IPS-15b (cell line): ENCODE measurements around the gene ARHGAP25.

Source experiments
- H3K27me3 ChIP-seq: one replicate; pipeline ENCODE4 v1.6.1; 2013; ENCODE audit warnings: low read length; ENCODE audit not compliant: control insufficient read depth, insufficient read depth
- H3K36me3 ChIP-seq: one replicate; pipeline ENCODE4 v1.6.1; 2013; ENCODE audit warnings: low read length; ENCODE audit not compliant: control insufficient read depth, insufficient read depth
- H3K4me1 ChIP-seq: one replicate; pipeline ENCODE4 v1.6.1; 2013; ENCODE audit warnings: mild to moderate bottlenecking, low read length; ENCODE audit not compliant: control insufficient read depth, insufficient read depth
- H3K4me3 ChIP-seq: one replicate; pipeline ENCODE4 v1.5.1; 2013; ENCODE audit warnings: low read depth, low read length
- H3K9ac ChIP-seq: one replicate; pipeline ENCODE4 v1.6.1; 2013; ENCODE audit warnings: low read depth, mild to moderate bottlenecking, low read length
- H3K9me3 ChIP-seq: one replicate; pipeline ENCODE4 v1.6.1; 2013; ENCODE audit warnings: mild to moderate bottlenecking, low read length; ENCODE audit not compliant: control insufficient read depth, insufficient read depth

Gene ARHGAP25, protein sequence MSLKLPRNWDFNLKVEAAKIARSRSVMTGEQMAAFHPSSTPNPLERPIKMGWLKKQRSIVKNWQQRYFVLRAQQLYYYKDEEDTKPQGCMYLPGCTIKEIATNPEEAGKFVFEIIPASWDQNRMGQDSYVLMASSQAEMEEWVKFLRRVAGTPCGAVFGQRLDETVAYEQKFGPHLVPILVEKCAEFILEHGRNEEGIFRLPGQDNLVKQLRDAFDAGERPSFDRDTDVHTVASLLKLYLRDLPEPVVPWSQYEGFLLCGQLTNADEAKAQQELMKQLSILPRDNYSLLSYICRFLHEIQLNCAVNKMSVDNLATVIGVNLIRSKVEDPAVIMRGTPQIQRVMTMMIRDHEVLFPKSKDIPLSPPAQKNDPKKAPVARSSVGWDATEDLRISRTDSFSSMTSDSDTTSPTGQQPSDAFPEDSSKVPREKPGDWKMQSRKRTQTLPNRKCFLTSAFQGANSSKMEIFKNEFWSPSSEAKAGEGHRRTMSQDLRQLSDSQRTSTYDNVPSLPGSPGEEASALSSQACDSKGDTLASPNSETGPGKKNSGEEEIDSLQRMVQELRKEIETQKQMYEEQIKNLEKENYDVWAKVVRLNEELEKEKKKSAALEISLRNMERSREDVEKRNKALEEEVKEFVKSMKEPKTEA

DNA sequence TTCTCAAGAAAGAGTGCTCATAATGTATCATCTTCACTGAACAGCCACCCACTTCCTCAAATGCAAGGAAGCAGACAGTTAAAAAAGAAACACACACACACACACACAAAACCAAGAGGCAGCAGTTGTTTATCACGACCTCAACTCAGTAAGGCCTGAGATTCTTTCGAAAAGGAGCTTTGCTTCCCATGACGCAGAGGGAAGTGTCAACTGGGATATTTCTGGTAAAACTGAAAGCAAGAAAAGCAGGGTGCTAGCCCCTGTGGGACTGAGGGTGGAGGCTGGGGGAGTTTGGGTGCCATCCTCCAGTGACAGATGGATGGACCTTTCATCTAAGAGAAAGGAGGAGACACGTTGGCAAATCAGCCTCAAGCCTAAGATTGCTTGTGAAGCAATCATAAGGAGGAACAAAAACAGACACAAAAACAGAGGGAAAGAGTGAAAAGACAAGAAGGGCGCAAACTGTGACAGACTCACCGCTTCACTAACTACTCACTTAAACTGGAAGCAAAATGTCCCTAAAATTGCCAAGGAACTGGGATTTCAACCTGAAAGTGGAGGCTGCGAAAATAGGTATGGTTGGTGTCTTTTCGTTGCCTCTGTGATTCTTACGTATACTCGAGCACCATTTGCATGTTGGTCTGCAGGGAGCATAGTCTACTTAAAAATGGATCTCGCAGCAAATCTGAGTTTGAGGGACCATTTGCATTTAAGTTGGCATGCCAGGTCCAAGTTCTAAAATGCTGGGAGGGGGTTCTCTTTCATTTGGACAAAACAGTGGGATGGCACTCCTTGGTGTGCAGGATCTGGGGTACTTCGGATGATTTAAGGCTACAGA, at the start of gene ARHGAP25:
ARHGAP25 (plus strand) TSS at position 124 of the 838 bp plus-strand sequence; CDS start at position 513, 389 bp downstream.
- Histone ChIP-seq H3K4me1 (no peaks in the 10 kb centered on the region), H3K27me3 (no peaks in the 10 kb centered on the region), H3K9ac (peak within 1 kb of the TSS; percentile 17), H3K4me3 (no peak within 1 kb of the TSS), H3K9me3 (no peaks in the 10 kb centered on the region), H3K36me3 (no peaks in the 10 kb centered on the region)

DNA sequence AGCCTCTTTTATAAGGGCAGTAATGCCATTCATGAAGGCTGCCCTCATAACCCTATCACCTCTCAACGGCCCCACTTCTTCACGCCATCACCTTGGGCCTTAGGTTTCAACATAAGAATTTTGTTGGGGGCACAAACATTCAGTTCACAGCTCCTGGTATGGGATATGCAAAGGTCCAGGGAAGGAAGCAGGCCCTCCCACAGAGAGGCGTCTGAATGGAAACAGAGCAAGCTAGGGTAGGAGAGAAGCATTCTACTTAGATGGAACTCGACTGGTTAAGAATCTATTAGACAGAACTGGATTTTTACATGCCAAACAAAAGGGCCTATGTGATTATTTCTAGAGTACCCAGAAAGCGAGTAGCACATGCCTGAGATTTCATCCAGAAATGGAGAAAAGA, 48.4 kb upstream of the ARHGAP25 start:
- Histone ChIP-seq H3K27me3 (no peaks in the 10 kb centered on the region), H3K4me1 (peaks cover 14% of the 10 kb centered on the region), H3K9me3 (no peaks in the 10 kb centered on the region), H3K9ac (no peak overlapping the region), H3K36me3 (no peaks in the 10 kb centered on the region), H3K4me3 (no peak overlapping the region)

DNA sequence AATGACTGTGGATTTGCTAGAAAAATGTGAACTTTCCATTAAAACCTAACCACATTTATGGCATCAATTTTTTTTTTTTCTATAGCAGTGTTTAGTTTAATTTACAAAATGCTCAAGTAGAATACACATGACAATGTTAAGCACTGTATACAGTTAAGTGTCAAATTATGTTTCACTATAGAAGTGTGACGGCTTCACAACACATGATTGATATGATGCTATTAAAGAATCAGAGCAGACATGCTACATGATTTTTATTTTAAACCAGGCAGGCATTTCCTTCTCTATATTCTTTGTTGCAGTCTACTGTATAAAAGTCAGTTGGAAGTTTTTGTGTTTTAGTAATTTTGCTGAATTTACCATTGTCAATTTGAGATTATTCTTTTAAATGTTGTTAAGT, 47.6 kb upstream of the ARHGAP25 start:
- no peak overlapping the region for H3K4me3 ChIP-seq
- no peaks in the 10 kb centered on the region for H3K9me3 ChIP-seq
- no peak overlapping the region for H3K9ac ChIP-seq
- peaks cover 14% of the 10 kb centered on the region for H3K4me1 ChIP-seq
- no peaks in the 10 kb centered on the region for H3K27me3 ChIP-seq
- no peaks in the 10 kb centered on the region for H3K36me3 ChIP-seq

DNA sequence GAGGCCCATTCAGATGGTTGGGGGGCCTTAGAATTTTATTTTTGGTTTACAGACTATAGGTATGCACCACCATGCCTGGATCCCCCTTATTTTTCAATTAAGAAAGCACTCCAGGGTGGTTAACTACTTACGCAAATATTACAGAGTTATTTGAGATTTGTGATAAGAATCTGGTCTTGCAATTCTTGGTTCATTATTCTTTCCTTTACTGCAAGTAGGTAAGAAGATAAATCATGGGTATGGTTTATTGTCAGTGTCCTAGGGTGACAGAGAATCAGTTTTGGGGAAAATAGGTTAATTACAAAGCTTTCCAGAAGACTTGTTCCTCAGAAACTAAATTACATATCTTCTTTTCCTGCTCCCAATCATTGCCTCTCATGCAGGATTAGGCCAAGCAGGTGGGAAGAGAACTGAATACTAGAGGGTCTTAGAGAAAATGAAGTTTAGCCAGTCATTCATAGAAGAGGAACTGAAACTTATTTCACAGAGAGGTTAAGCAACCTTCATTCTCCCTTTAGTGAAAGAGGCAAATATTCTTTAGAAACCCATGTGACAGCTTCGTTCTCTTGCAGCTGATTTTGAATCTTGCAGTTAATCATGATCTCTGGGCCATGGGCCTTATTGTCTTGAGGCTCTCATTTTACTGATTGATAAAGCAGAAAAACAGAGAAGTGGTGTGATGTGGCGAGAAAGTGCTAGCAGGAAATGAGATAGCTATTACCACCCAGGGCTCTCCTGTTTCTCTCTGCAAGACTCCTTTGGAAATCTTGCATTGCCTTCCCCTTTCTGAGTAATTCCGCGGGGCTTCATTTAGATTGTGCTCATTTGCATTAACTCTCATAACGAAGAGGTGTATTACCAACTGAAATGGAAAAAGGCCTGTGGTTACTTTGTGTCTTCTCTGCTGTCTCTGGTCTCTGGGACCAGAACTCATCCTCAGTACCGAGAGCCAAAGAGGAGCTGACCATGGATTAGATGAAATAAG, 44.8 kb upstream of the ARHGAP25 start:
- no peak overlapping the region for H3K9ac ChIP-seq
- H3K4me3 ChIP-seq: no peak overlapping the region
- H3K9me3 ChIP-seq: no peaks in the 10 kb centered on the region
- no peaks in the 10 kb centered on the region for H3K36me3 ChIP-seq
- no peaks in the 10 kb centered on the region for H3K27me3 ChIP-seq
- H3K4me1 ChIP-seq: peaks cover 14% of the 10 kb centered on the region

DNA sequence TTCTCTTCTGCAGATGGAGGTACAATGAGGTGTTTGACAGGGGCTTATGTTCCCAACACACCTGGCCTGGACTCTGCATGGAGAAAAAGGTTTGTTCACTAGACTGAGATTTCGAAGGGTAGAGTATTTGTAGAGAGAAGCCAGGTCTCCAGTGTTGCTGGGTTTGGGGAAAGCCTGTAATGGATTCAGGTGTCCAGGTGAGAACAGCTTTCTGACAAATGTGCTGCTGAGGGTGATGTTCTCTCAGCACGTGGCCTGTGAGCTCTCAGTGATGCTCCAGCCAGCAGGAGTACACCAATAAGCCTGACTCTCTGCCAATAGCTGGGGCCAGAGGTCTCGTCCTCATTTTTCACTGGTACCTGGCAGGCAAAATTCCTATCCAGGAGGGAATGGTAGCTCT, 43.8 kb upstream of the ARHGAP25 start:
- no peaks in the 10 kb centered on the region for H3K36me3 ChIP-seq
- H3K9ac ChIP-seq: no peak overlapping the region

DNA sequence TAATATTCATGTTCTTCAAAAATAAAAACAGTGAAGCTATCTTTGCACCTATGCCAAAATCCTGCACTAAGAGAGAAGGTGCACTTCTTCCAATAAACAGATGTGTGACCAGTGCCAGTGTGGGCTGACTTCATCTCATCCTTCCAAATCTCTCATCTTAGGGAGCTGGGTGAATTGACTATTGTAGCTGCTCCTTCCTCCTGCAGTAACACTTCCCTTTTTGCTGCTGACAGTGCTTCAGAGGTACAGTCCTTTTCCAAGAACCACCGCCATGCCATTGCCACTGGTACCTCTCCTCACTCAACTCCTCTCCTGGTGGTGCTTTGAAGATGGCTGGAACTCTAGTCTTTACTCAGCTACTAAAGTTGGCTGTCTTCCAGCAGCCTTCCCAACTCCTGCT, 42.1 kb upstream of the ARHGAP25 start:
- no peaks in the 10 kb centered on the region for H3K36me3 ChIP-seq
- no peaks in the 10 kb centered on the region for H3K9me3 ChIP-seq
- H3K9ac ChIP-seq: no peak overlapping the region
- peaks cover 19% of the 10 kb centered on the region for H3K4me1 ChIP-seq
- H3K4me3 ChIP-seq: no peak overlapping the region
- H3K27me3 ChIP-seq: no peaks in the 10 kb centered on the region

More for the DNA sequence above, 43.8 kb upstream of the ARHGAP25 start:
- no peaks in the 10 kb centered on the region for H3K9me3 ChIP-seq
- H3K4me3 ChIP-seq: no peak overlapping the region
- no peaks in the 10 kb centered on the region for H3K27me3 ChIP-seq
- H3K4me1 ChIP-seq: peaks cover 13% of the 10 kb centered on the region

DNA sequence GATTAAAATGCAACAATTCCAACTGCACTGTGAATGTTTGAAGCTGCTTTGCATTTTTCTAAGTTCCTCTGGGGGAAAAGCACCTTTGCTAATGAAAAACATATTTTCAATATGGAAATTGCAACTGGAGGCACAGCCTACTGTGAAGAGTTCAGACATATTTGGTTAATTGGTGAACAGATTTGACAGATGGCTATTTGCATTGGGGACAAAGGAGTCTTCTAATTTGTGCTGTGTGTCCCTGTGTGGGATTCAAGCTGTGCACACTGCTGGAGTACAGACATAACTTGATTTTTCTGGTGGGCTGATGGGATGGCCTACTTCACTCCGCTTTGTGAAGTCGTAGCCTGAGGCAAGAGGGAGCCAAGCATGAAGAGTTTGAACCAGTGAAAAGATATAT, 40.7 kb upstream of the ARHGAP25 start:
- no peaks in the 10 kb centered on the region for H3K36me3 ChIP-seq
- H3K4me1 ChIP-seq: peaks cover 19% of the 10 kb centered on the region
- H3K4me3 ChIP-seq: no peak overlapping the region
- H3K9ac ChIP-seq: no peak overlapping the region
- H3K9me3 ChIP-seq: no peaks in the 10 kb centered on the region
- H3K27me3 ChIP-seq: no peaks in the 10 kb centered on the region

DNA sequence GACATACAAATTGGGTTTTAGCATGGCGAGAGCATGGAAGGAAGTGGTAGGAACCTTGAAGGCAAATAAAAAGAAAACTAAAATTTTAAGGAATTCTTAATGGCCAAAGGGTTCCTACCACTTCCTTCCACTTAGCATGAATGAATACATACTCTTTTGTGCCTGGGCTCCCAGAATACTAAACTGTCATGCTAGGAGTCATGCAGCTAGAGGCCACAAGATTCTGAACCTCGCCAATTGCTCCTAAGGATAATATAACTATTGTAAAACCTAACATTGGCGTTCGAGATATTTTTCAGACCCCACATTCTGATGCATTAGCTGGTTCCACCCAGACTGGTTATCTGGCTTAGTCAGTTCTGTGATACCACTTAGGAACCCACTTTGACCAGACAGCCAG, 38.6 kb upstream of the ARHGAP25 start:
- peak overlapping the region; percentile 1 for H3K4me3 ChIP-seq
- no peaks in the 10 kb centered on the region for H3K27me3 ChIP-seq
- H3K9me3 ChIP-seq: no peaks in the 10 kb centered on the region
- H3K36me3 ChIP-seq: no peaks in the 10 kb centered on the region
- peaks cover 12% of the 10 kb centered on the region for H3K4me1 ChIP-seq
- H3K9ac ChIP-seq: no peak overlapping the region

DNA sequence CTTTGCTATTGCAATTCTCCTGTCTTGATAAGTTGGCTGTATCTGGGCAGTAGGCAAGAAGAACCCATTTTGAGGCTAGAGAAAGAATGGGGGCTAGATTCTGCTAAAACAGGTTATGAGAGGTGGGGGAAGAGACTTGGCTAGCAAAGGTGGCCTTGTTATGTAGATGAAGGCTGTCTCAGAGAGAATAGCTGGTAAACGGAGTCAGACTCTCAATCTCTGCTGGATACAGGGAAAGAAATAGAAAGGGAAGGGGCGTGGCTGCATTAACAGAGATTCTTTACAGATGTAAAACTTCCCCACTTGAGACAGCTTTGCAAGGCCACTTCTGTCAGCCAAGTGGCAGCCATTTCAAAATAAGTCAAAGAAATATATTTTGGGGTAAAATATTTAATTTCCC, 38.1 kb upstream of the ARHGAP25 start:
- Histone ChIP-seq H3K9me3 (no peaks in the 10 kb centered on the region), H3K4me3 (peak overlapping the region; percentile 1), H3K36me3 (no peaks in the 10 kb centered on the region), H3K4me1 (peaks cover 12% of the 10 kb centered on the region), H3K9ac (no peak overlapping the region), H3K27me3 (no peaks in the 10 kb centered on the region)

DNA sequence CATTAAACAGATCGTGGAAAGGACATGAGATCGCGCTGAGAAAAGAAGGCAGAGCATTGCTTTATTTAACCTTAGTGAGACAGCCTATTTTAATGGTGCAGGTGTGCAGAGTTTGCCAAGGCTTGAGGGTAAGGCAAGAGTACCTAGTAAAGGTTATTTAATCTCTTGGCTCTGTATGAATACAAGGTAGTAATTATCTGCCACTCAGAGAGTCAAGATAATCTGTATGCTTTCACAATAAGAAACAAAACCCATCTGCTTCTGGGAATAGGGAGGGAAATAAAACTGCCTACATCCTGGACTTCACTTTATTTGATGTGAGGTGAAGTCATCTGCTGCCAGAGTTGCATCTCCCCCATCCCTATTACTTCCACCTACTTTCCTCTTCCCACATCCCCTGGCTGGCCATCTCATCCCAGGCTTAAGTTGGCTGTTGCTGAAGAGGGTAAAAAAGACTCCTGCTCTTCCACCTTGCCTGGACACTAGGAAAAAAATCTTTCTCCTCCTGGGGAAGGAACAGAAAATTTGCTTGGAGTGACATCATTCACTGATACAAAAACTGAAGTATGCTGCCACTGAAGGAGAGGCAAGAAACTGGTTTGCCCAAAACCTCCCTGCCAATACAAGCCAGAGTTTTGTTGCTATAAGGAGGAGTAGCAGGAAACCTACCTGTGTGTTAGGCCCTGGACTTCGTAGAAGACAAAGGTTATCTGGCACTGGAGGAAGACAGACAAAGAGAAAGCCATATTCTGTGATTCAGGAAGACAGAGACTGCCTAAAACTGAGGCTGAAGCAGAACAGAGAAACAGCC, 35.8 kb upstream of the ARHGAP25 start:
- no peaks in the 10 kb centered on the region for H3K9me3 ChIP-seq
- H3K9ac ChIP-seq: no peak overlapping the region

More for the DNA sequence above, 35.8 kb upstream of the ARHGAP25 start:
- Histone ChIP-seq H3K27me3 (no peaks in the 10 kb centered on the region), H3K36me3 (no peaks in the 10 kb centered on the region), H3K4me3 (no peak overlapping the region), H3K4me1 (peaks cover 12% of the 10 kb centered on the region)
